ENCODE data around the gene NRP2.

The NRP2 gene

GRCh38 chr2:205686783-205687640 lies 4.7 kb downstream of the NRP2 start:
- no peak for DNase-seq (ENCODE audit: low spot score)

GRCh38 chr2:205687641-205687956 lies 5.3 kb downstream of the NRP2 start:
- DNase-seq (ENCODE audit: low spot score), result no peak

- no peak for DNase-seq (ENCODE audit: low spot score)
Measured at GRCh38 chr2:205688417-205689200, 6.3 kb downstream of the NRP2 start.

GRCh38 chr2:205689820-205690219 lies 7.5 kb downstream of the NRP2 start:
- no peak for DNase-seq (ENCODE audit: low spot score)

GRCh38 chr2:205692104-205692503 lies 9.8 kb downstream of the NRP2 start:
- DNase-seq (ENCODE audit: low spot score), result no peak

GRCh38 chr2:205694256-205694655 lies 12.0 kb downstream of the NRP2 start:
- no peak for DNase-seq (ENCODE audit: low spot score)

GRCh38 chr2:205695460-205695991 lies 13.2 kb downstream of the NRP2 start:
- no peak for DNase-seq (ENCODE audit: low spot score)

GRCh38 chr2:205696331-205696926 lies 14.1 kb downstream of the NRP2 start:
- no peak for DNase-seq (ENCODE audit: low spot score)

GRCh38 chr2:205696927-205697441 lies 14.7 kb downstream of the NRP2 start:
- no peak for DNase-seq (ENCODE audit: low spot score)

- no peak for DNase-seq (ENCODE audit: low spot score)
Measured at GRCh38 chr2:205698286-205699268, 16.3 kb downstream of the NRP2 start.

- DNase-seq (ENCODE audit: low spot score), result no peak
Measured at GRCh38 chr2:205699515-205700289, 17.4 kb downstream of the NRP2 start.

GRCh38 chr2:205700331-205701132 lies 18.2 kb downstream of the NRP2 start:
- no peak for DNase-seq (ENCODE audit: low spot score)

- DNase-seq (ENCODE audit: low spot score), result no peak
Measured at GRCh38 chr2:205701509-205701908, 19.2 kb downstream of the NRP2 start.

GRCh38 chr2:205702576-205702975 lies 20.3 kb downstream of the NRP2 start:
- DNase-seq (ENCODE audit: low spot score), result no peak

GRCh38 chr2:205703471-205704126 lies 21.3 kb downstream of the NRP2 start:
- DNase-seq (ENCODE audit: low spot score), result no peak

- no peak for DNase-seq (ENCODE audit: low spot score)
Measured at GRCh38 chr2:205704127-205704741, 21.9 kb downstream of the NRP2 start.

GRCh38 chr2:205705511-205706349 lies 23.4 kb downstream of the NRP2 start:
- DNase-seq (ENCODE audit: low spot score), result no peak

Measured in CD4-positive, alpha-beta T cell treated with Interleukin-15 for 4 hours (primary cell).